GM12872 (cell line): ENCODE results near the gene SERGEF.

Experiments used
- TF ChIP-seq, protein P1 (sequence below): IDR thresholded peaks from 3 replicates; pipeline ENCODE4 v1.5.1; 2011; ENCODE audit warnings: low read depth, mild to moderate bottlenecking, low read length, moderate library complexity; ENCODE audit not compliant: insufficient read depth

SERGEF gene

DNA sequence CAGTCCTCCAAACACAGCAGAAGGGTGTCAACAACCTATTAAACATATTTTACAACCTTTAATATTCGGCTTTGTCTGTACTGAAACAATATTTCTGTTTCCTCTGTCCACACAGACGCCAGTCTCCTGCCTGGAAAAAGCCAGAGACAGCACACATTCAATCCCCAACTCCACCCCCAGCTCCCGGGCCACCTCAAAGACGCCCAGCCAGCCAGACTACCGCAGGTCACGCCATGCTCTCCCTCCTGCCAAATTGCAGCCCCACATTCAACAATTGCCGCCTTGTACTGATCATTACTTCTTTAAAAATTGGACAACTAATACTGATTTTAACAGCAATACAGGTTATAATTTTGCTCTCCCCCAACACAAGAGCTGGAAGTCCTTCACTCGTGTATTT is 1.2 kb downstream of the SERGEF start:
- TF ChIP-seq, protein P1, sequence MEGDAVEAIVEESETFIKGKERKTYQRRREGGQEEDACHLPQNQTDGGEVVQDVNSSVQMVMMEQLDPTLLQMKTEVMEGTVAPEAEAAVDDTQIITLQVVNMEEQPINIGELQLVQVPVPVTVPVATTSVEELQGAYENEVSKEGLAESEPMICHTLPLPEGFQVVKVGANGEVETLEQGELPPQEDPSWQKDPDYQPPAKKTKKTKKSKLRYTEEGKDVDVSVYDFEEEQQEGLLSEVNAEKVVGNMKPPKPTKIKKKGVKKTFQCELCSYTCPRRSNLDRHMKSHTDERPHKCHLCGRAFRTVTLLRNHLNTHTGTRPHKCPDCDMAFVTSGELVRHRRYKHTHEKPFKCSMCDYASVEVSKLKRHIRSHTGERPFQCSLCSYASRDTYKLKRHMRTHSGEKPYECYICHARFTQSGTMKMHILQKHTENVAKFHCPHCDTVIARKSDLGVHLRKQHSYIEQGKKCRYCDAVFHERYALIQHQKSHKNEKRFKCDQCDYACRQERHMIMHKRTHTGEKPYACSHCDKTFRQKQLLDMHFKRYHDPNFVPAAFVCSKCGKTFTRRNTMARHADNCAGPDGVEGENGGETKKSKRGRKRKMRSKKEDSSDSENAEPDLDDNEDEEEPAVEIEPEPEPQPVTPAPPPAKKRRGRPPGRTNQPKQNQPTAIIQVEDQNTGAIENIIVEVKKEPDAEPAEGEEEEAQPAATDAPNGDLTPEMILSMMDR, result no peak

DNA sequence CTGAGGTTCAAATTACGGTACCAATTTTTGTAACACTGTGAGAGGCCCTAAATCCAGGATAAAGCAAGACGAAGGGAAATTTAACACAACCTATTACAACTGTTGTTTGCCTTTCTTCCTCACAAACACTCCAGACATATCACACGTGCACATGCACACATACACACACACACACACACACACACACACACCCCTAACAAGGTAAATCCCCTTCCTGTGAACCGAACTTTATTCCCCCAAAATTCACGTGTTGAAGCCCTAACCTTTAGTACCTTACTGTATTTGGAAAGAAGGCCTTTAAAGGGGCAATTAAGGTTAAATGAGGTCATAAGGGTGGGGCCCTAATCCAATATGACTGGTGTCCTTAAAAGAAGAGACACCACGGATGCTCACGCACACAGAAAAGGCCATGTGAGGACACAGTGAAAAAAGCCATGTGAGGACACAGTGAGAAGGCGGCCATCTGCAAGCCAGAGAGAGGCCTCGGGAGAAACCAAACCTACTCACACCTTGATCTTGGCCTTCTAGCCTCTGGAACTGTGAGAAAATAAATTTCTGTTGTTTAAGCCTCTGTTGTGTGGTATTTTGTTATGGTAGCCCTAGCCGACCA is 1.8 kb downstream of the SERGEF start:
- TF ChIP-seq, protein P1, result no peak

DNA sequence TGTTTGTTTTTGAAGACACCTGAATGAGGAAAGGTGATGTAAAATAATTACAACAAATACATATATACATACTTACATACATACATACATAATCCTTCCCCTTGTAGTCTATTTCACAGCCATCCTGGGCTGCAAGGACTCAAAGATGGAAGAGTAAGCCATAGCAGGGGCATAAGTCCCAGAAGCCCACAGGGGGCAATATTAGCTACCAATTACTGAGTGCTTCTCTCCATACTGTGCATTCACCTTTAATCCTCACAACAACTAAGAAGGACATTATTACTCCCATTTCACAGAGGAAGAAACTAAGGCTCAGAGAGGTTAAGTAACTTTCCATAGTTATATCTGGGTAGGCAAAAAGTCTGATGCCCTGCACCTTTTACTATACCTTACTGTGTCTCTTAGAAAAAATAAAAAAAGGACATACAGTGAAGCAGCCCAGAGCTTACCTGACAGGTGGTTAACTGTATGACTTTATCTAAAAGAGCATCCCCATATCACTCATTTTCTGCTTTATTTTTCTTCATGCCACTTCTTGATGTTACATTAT is 2.7 kb downstream of the SERGEF start:
- TF ChIP-seq, protein P1, result no peak

DNA sequence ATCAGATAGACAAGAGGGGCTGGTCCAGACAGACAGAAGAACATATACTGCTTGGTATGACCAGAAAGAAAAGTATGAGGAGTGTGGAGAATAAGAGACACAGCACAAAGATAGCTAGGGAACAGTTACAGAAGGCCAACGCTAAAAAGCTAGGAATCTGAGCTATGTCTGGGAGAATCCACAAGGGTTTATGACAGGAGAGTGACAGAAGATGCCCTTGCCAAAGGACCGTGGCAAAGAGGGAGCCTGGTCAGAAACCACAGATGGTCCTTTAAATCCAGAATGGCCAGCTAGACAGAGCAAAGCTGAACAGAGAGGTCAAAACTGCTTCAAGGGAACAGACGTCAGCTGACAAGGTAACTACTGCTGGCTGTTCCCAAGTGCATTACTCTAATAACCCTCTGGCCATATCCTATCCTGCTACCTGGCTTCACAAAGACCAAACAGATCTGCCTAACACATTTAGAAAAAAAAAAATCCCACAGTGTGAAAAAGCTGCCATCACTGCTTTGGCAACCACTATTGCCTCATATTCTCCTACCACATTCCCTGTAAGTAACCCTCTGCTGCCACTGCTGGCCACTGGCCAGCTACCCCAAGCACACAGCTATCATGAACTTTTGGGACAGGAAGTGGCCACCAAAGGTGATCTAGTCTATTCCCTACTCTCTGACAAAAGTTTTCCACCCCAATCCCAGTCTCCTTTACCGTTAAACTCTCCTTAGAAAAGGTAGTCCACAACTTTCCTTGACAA is 7.3 kb downstream of the SERGEF start:
- TF ChIP-seq, protein P1, result no peak

DNA sequence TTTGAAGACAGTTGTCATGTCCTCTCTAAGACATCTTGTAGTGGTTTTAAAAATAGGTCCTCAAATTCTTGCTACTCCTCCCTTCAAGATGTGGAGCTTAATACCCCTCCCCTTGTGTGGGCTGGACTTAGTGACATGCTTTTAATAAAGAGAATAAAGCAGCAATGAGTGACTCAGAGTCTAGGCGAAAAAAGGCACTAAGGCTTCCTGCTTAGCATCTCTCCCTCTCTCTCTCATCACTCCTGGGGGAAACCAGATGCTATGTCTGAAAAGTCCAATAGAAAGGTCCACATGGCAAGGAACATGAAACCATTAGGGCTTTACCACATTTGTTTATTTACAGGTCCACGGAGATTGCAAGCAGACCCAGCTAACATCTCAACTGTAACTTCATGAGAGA is 11.7 kb downstream of the SERGEF start:
- TF ChIP-seq, protein P1, result no peak

DNA sequence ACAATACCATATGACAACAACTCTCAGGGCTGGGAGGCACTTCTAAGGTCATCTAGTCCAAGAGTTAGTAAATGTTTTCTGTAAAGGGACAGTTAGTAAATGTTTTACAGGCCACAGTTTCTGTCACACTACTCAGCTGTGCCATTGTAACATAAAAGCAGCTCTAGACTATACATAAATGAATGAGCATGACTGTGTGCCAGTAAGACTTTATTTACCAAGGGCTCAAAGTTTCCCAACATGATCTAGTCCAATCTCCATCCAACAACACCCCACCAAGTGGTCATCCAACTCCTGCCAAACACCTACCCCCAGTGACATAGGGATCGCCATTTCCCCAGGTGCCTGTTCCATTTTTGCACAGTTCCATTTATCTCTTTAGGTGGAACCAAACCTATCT is 12.1 kb downstream of the SERGEF start:
- TF ChIP-seq, protein P1, result no peak

DNA sequence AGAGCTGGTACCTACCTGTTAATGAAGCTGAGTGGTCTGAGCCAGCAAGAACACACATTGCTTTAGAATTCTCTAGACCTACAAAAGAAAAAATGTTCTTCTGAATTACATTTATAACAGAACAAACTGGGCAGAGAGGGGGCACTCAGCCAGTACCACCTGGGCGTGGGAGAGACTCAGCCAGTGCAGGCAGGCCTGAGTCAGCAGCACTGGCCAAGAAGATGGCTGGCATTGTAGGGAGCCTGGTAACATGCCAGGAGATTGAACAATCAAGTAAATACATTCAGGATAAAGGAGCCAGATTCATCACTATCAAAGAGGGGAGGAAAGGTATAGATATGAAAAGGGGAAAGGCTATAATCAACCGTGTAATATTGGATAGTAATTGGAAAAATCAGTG is 19.9 kb downstream of the SERGEF start:
- TF ChIP-seq, protein P1, result no peak
